Esophagus mucosa (tissue), 1 donor: ENCODE data around the gene CCDC17. TPM values are rescaled to one million over a fixed set of nuclear protein-coding genes. Genes with fewer than 3 reads are reported as not detected.

Source experiments
- ATAC-seq: fragments of 200-7000 bp; cut with Tn5 transposase; one replicate; pipeline ENCODE4 v1.9.1; 2020
- total RNA-seq: library from RNA; stranded (reverse); gene quantifications from one replicate; pipeline ENCODE4 v1.2.4, GENCODE V29; 2023
- donor health status: DM: yes; HTN: yes; CAD: no.

CCDC17 gene
- total RNA-seq, 1 donor from 2014 or later = 2.5 TPM

GRCh38 chr1:45583264-45583665 is 40.6 kb downstream of the CCDC17 start:
- ATAC-seq = peak; percentile 93

- ATAC-seq = no peak
These were observed 49.7 kb downstream of the CCDC17 start for GRCh38 chr1:45574105-45574626.

- ATAC-seq = no peak
These were observed 50.5 kb downstream of the CCDC17 start for GRCh38 chr1:45573231-45573804.

DNA sequence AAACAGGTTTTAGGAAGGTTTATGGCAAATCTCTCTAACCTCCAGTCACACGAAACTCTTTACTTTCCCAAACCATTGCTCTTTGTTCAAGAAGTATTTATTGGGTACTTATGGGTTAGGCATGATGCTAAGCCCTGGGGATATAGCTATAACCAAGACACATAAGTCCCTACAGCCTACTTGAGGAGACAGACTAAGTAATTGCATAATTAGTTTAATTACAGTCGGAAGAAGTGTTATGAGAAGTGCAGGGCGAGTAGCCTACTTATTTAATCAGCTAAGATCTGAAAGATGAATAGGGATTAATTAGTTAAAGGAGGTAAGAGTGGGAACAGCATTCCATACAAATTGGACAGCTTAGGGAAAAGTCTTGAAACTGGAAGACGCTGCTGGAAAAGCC is 53.2 kb downstream of the CCDC17 start:
- no peak for ATAC-seq

Other genes with a start within 250 kb of the CCDC17 start
- gene TESK2, start 132.9 kb downstream of the CCDC17 start, total RNA-seq = 5.2 TPM
- 0.88 TPM for gene CCDC163, start 124.0 kb downstream of the CCDC17 start, total RNA-seq
- 4.3 TPM for gene MMACHC, start 123.8 kb downstream of the CCDC17 start, total RNA-seq
- 794 TPM for gene PRDX1, start 102.2 kb downstream of the CCDC17 start, total RNA-seq
- 223 TPM for gene AKR1A1, start 73.2 kb downstream of the CCDC17 start, total RNA-seq
- gene NASP, start 40.0 kb downstream of the CCDC17 start, total RNA-seq = 49.9 TPM
- 95.3 TPM for gene GPBP1L1, start 62.5 kb upstream of the CCDC17 start, total RNA-seq
- 22.6 TPM for gene TMEM69, start 64.1 kb upstream of the CCDC17 start, total RNA-seq
- 10.4 TPM for gene IPP, start 126.6 kb upstream of the CCDC17 start, total RNA-seq
- gene MAST2, start 179.6 kb upstream of the CCDC17 start, total RNA-seq = 8.4 TPM